DOHH2 (cell line): ENCODE results near the gene DAPK2.

Experiments used
- CTCF ChIP-seq: fragments of 200-600 bp; sonication (generic); IDR thresholded peaks from one replicate; pipeline ENCODE4 v1.5.1; 2014; ENCODE audit warnings: antibody characterized with exemption, mild to moderate bottlenecking, low read depth, low read length; ENCODE audit not compliant: poor library complexity, severe bottlenecking
- EZH2phosphoT487 ChIP-seq: fragments of 200-600 bp; sonication (generic); IDR thresholded peaks from 2 replicates; pipeline ENCODE4 v1.6.1; 2017; ENCODE audit warnings: borderline replicate concordance, mild to moderate bottlenecking, antibody characterized with exemption, low read length, moderate library complexity, mixed read lengths

GRCh38 chr15:64026591-64026990 is 19.7 kb downstream of the DAPK2 start:
- no peak for TF ChIP-seq CTCF
- no peak for TF ChIP-seq EZH2phosphoT487
